NCI-H2029 treated with DMSO at 0.1 percent for 48 hours (cell line): Measurements from ENCODE around the gene EXPH5.
A peak's percentile ranks its signal among the peaks of the same experiment; 100 is the strongest.

ENCODE experiments used
- DNase-seq: peaks from one replicate; lab custom pipeline; 2025; lab: John Stamatoyannopoulos, UW

EXPH5 gene

DNA sequence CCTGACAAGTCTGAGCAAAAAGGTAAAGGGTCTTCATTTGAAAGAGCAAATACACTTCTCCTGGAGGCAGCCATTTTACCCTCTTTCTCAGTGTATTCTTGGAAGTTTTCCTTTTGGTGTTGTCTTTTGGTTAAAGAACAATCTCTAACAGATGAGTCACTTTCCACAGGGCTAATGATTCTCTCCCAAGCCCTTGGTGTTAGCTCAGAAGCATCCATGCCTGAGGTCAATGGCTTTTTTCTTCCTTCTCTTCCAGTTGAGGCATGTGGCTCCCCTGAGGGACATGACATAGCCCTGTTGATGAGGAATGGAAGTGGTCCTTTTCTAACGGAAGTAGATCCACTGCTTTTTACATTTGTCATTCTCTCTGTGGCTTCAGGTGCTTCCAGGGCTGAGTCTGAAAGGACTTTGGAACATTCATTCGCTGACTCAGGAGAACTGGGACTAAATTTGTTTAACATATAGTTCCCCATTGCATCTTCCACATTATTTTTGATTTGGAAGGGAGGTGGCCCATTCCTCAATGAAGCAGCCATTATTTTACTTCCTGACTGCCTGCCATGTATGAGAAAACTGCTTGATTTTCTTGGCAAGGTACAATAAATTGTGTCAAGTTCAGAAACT, 81.6 kb downstream of the EXPH5 start:
- DNase-seq = no peak

DNA sequence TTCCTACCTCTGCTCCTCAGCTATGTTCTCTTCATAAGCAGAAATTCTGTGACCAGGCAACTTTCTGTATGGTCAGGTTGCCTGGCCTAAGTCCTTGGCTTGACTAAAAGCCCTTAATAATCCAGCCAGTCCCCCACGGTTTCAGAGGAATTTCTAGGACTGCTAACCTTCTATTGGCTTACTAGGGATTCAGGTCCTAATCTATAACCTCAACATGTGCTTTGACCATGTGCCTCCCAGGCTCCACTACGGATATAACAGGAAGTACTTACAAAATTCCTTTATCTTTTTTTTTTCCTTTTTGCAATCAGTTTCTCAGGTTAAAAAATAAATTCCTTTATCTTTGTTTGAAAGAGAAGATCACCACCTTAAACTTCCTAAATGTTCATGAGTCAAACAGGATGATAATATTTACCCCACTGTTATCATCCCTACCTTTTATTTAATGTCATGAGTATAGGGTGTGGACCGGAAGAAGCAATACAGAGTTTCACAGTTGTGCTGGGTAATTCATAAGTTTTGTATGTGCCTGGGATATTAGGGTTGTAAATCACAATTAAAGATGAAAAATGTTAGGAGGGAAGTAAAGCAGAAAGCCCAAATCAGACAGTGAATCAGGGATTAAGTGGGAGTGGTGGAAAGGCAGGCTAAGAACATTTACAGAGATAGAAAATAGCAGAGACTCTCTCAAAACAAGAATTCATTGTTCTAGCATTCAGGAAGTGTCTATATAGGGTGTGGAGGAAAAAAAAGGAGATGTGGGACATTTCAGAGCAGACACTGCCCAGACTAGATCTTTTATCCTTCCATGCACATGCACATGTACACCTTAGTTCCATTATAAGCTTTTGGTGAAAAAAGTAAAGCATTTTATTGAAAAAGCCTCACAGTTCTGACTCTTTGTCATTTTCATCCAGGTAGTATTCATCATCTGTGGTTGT, 84.6 kb downstream of the EXPH5 start:
- DNase-seq = no peak

DNA sequence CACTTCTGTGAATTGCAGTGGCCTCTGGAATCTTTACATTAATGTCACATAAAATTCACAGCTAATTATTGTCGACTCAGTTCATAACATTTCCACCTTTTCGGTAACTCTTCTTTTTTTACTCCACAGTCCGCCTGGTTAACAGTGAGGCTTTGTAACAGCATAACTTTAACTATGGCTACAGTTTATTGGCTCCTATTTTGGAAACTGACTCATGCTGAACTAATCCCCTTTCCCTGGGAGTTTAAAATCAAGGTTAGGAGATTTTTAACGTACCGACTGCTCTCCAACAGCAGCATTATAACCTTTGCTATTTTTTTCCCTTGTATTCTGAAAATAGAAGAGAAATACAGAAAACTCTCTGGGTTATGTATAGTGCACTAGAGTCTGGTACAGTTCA, 92.2 kb downstream of the EXPH5 start:
- no peak for DNase-seq

DNA sequence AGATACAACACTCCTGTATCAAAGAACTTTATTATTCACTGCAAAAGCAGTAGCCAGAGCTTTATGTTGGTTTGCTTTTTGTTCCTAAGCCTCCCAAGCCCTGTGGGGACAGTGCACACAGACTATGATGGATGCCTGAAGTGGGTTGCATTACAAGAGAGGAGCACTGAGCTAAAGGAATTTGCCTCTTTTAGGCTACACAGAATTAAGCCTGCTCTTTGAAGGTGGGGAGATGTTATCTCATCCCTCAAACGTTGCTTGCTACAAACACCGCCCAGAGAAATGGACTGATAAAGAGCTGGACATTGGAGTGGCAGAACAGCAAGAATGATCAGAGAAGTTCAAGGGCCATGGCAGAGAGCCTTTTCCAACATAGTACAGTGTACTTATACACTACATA, 92.8 kb downstream of the EXPH5 start:
- no peak for DNase-seq

DNA sequence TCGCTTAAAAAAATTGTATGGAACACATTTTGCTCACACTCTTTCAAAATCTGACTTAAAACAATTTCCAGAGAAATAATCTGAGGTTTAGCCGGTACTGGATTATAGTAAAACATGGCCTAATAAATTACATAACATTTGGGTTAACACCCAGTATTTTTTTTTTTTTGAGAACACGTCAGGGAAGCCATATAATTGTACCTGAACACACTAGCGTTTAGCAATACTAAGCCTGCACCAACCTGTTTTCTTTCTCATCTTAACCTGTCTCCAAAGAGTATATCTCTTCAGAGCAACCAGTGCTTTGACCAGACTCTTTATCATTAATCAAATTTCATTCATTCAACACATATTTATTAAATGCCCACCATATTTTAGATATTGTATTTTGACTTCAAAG, 93.4 kb downstream of the EXPH5 start:
- DNase-seq = no peak

DNA sequence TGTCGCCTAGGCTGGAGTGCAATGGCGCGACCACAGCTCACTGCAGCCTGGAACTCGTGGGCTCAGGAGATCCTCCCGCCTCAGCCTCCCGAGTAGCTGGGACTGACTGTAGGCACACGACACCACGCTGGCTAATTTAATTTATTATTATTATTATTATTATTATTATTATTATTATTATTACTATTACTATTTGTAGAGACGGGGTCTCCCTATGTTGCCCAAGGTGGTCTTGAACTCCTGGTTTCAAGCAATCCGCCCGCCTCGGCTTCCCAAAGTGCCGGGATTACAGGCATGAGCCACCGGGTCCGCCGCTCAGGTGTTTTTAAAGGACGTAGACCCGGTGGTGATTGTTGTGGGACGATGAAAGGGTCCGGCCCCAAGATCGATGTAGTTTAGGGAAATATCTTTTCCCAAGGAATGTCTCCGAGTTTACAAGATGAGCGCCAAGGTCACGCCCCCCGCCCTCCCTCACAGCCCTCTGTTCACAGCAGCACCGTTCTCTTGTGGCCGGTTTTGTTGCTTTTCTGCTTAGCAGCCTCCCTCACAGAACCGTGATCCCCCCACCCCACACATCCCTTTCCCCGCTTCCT, 94.7 kb downstream of the EXPH5 start:
- DNase-seq = no peak

DNA sequence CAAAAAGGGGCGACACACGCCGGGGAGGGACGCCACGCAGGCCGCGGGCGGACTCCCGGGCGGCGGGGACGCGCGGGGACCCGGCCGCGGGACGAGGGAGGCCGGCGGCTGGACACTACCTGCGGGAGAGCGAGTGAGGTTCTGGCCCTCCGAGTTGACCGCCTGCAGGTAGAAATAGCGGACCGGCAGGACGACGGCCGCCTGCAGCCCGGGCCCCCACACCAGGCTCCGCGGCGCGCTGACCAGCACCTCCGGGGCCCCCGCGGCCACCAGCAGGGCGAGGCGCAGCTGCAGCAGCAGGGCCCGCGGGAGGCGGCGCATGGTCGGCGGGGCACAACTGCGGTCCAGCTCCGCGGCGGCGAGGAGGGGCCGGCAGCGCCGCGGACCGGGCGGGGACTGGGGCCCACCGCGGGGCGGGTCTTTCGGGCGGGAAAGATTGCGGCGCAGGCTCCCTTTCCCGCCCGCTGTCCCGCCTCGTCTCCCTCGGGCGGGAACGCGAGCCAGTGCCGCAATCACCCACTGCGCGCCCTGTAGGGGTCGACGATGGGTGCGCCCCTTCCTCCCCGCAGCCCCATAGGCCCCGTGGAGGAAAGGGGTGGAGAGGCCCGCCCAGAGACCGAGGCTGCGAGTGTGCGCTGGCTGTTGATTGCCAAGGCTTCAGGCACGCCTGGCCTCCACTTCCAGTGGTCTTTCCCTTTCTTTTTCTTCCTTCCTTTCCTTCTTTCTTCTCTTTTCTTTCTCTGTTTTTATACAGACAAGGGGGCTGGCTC, 95.3 kb downstream of the EXPH5 start, which contains the start of gene POGLUT3:
Gene POGLUT3 (minus strand): TSS at position 339 of the 770 bp plus-strand sequence. CDS start 18 bp downstream, at position 321.
- peak; percentile 10 for DNase-seq

DNA sequence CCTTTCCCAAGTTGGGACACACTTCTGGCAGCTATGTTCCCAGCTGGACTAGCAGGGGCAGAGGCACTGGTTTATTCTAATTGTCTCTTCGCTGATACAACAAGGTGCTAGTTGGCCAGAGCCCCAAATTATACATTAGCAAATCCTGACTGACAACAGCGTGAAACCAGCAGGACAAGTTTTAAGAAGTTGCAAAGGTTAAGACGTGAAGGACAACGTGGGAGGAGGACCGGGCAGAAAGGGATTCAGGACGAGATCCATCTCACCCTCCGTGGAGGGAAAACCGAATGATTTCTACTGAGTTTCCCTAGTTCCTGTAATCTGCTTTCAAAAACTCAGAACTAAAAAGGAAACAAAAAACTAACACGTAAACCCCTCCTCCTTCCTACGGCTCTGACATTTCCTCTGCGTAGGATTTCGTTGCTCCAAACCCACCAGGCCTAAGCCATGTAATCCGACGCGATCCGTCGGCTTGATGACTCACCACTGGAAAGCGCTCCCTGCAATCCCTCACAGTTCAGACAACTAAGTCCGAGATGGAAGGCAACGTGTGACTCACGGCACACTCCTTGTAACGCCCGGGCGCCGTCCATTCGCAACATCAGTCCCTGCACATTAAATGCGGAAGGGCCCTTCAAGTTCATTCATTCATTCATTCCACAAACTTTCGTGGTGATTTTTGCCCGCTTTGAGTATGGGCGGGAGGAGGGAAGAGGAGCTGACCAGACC, 96.1 kb downstream of the EXPH5 start:
- DNase-seq = peak; percentile 66

DNA sequence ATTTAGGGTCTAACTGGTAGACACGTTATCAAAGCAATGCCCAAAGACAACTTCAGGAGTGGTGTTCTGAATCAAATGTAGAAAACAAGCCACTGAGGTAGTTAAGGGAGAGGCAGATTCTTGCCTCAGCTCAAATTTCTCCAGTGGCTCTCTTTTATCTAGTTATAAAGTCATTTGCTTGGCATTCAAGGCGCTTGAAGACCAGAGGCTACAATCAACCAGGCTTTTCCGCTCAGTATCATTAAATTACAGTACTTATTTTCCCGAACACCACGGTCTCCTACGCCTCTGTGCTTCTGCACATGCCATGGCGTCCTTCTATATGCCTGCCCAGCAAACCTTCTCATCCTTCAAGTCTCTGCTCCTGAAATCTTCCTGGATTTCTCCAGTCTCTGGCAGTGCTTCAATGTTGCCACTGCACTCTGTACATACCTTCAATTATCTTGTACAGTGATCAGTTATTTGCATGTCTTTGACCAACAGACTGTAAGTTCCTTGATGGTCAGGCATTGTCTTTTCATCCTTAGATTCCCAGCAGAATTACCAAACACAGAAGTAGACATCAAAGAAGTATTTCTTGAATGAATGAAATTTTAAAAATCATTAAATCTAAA, 96.8 kb downstream of the EXPH5 start:
- no peak for DNase-seq

DNA sequence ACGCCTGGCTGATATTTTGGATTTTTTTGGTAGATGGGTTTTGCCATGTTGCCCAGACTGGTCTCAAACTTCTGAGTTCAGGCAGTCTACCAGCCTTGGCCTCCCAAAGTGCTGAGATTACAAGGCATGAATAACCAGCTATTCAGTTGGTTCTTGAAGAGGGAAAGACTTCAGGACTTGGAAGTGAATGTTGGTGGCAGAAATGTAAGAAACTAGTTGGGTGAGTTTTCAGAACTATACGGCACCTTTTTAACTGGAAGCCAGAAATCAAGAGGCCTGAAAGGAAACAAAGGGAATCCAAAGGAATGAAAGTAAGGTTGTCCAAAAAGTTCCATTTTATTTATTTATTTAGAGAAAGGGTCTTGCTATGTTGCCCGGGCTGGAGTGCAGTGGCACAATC, 98.2 kb downstream of the EXPH5 start:
- no peak for DNase-seq

DNA sequence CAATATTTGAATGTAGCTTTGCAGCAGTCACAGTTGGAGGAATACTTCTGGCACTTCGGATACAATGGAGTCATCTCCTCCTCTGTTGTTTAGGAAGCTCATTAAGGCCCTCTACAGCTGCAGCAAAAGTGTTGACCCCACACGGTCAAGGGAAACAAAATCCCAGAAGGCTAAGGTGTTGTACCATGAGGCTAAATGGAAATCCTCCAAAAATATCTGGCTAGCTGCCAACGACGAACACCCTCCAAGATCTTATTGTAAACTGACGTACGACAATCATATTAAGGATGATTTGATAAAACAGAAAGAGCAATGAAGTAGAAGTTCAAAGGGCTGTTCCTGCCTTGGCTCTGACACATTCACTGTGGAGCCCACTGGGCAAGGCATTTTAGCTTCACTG, 99.4 kb downstream of the EXPH5 start:
- peak; percentile 34 for DNase-seq

DNA sequence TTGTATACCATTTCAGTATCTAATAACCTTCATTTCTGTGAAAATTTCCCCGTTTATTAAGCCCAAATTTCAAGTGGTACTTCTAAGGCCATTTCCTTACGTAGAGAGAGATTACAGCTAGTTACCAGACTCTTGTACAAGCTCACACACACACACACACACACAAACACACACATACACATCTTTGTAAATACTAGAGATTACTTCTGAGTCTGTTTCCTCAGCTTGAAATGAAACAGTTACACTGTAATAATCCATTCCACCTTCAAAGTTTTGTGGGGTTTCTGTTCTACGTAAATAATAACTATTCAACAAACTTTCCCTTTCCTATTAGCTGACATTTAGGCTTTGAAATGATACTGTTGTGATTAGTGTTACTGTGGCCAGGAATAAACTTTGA, 101.6 kb downstream of the EXPH5 start:
- no peak for DNase-seq

DNA sequence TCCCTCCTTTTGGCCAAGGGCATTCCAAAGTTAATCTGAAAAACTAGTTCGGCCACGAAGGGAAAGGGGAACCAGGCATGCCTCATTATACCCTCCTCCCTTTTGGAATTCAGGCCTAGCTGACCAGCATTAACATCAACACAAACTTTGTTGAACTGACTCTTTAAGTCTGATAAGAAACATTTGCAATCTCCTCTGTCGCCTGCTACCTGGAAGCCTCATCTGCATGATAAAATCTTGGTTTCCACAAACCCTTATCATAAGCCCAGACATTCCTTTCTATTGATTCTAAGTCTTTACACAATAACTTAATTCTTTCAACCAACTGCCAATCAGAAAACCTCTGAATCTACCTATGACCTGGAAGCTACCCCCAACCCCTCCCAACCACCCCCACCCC, 106.7 kb downstream of the EXPH5 start:
- no peak for DNase-seq

DNA sequence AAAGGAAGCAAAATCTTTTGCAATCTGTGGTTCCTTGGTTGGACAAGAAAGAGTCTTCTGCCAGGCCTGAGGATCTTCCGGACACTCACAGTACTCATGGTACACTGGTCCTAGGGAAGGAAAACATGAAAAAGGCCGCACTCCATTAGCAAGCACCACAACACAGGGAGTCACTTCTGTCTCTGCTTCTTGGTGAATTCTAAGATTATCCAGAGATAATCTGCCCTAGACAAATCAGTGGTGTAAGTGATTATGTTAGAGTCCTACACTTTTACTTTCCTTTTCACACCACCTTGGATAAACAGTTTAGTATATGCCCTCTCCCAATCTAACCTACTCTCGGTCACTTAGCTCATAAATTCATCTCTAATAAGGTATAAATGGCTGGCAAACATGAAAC, 107.2 kb downstream of the EXPH5 start:
- no peak for DNase-seq

DNA sequence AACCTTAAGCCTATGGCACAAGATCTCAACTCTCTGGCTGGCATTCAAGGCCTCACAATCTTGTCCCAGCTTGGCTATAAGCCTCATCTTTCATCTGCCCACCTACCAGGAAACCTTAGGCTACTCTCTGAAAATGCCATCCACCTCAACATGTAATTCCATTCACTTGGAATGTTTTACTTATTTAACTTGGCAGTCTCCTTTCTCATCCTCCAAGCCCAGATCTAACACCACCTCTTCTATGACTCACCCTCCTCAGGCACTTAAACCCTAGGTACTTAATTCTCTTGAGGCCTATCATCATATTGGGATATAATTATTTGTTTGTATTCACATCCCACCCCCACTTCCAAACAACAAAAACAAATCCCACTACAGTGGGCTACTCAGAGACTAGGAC, 110.4 kb downstream of the EXPH5 start:
- no peak for DNase-seq

DNA sequence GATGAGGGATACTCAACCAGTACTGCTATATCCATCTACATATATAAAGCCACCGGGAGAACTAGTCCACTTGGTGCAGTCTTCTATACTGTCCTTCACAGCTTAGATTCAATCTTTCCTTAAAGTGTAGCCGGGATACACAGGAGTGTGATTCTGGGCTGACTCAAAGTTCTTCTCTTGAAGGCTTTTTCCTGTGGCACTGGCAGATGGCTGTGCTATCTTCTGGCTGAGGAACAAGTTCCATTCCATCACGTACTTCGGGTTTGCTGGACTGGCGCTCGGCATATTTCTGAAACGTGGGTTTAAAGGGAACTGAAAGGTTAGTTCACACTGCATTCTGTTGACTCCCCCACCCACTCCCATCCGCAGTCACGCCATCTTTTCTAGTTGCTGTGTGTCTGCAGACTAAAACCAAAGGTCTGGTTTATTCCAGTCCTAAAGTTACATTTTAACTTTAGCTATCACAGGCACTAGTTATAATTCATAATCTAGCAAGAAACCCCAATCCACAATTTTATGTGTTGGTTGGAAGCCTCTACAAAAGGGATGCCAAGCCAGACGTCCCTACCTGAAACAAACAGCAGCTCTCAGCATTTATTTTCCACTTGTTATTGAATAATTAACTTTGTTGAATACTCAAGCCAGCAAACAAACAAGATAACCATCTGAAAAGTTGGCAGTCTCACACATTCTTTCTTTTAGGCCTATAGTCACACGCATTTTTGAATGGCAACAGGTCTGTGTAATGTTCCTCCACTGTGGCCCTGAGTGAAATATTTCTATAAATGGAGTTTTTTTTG, 118.7 kb downstream of the EXPH5 start:
- DNase-seq = no peak

DNA sequence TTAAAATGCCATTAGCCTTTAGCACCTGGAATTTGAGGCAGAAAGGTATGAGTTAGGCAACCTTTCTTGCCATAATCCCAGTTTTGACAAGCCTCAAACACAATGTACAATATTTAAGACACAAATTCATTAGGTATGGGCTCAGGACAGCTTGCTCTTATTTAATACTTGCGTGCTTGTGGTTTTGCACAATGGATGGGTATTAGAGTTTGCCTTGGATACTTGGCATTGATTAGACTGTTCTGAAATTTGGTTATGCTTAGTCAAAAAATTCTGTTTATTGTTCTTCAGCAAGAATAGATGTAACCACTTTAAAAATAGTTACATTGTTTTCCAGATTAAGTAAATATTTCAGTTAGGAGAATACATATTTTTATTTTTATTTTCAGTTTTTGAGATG, 120.9 kb downstream of the EXPH5 start:
- DNase-seq = no peak

DNA sequence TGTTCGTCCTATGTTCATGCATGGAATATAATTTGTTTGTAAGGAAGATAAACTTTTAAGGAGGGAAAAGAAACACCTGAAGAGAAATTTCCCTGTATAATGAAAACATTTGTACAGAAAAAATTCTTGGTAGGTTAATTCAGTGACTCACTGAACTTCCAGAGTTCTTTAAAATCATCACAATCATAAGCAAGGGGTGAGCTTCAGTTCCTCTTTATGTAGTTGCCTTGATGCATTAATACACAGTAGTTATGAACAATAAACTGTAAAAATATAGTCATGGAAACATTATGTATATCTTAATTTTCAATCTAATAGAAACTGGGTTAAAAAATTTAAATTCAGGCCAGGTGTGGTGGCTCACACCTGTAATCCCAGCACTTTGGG, 125.1 kb downstream of the EXPH5 start:
- no peak for DNase-seq

DNA sequence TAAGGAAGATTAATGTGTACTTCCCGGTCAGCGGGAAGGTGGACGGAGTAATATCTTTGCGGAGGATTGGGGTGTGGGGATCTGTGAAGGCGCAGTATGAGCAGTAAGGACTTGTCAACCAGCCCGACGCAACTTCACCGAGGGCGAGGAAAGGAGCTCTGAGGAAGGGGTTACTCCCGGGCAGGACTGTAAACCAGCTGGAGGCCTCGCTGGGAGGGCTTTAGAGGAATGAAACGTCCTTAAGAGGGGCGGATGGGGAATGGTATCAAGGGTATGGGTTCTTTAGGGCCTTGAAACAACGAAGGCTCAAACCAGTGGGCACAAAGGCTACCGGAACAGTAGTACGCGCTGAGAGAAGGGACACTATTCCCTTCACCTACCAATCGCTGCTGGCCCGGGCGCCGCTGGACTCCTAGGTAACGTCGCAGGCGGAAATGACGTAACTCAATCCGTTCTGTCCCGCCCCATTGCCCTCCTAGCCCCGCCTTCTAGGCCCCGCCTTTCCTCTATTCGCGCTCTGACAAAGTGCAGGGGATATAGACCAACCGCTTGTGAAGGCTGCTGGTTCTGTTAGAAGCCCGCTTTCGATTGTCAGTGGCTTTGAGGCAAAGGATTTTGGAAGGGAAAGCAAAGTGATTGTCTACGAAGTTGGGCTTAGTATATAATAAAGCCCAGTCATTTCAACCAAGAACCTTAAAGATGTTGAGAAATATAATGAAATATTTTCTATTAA, 126.3 kb downstream of the EXPH5 start, which contains the start of gene C11orf65:
Gene C11orf65 (minus strand): TSS at position 439 of the 733 bp plus-strand sequence. CDS start 5,970 bp downstream, outside the sequence.
- peak; percentile 97 for DNase-seq
